ENCODE measurements around the gene IL32.
"Not testable (repeated sequence)": the region's sequence is repeated elsewhere in the genome, so short reads cannot be mapped to it uniquely, and the experiment has no call there.

The IL32 gene

DNA sequence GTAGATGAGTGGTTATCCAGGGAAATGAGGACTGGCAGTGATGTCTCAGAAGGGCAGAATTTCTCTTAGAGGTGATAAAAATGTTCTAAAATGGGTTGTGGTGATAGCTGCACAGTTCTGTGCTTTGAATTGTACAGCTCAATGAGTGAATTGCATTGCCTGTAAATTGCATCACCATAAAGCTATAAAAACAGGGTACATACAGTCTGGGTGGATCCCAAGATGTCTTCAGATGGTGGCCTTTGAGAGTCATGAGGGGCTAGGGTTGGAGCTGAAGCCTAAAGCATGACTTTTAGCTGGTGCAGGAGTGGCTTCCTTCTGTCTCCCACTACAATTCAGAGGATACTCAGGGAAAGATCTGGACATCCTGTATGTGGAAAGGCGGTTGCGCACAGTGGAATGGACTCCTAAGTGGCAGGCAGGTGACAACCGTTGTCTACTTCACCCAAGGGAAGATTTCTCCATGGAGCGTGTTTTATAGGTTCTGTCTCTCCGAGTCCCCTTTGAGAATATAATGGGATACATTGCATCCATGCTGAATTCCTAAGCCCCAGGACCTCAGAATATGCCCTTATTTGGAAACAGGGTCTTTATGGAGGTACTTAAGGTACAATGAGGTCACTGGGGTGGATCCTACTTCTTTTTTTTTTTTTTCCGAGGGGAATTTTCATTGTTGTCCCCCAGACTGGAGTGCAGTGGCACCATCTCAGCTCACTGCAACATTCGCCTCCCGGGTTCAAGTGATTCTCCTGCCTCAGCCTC is 1.6 kb upstream of the IL32 start:
- no peaks in the 10 kb centered on the region for H4K20me1 ChIP-seq (ENCODE audit: insufficient read depth, low read length)
- no peak overlapping the region for H3K27ac ChIP-seq (ENCODE audit: low read length)
- no peaks in the 10 kb centered on the region for H3F3A ChIP-seq (ENCODE audit: insufficient read depth, low read length)
- no peaks in the 10 kb centered on the region for H3K36me3 ChIP-seq (replicated peaks; ENCODE audit: insufficient read depth, low read length)
- peaks cover 65% of the 10 kb centered on the region for H3K27me3 ChIP-seq (replicated peaks; ENCODE audit: insufficient read depth, low read length)
- H3K9me2 ChIP-seq (replicated peaks; ENCODE audit: insufficient read depth, low read length), result no peaks in the 10 kb centered on the region
- H3K9ac ChIP-seq (ENCODE audit: low read length), result no peak overlapping the region
- H3K4me3 ChIP-seq (ENCODE audit: low read length), result no peak overlapping the region
- H2AFZ ChIP-seq (ENCODE audit: low read length), result no peak overlapping the region
- TF ChIP-seq EZH2 (optimal IDR thresholded peaks at IDR 0.05; ENCODE audit: low read depth, low read length), result no peak
- TF ChIP-seq EZH2phosphoT487 (IDR thresholded peaks at IDR 0.05; ENCODE audit: low read length), result no peak
- TF ChIP-seq, protein P1, sequence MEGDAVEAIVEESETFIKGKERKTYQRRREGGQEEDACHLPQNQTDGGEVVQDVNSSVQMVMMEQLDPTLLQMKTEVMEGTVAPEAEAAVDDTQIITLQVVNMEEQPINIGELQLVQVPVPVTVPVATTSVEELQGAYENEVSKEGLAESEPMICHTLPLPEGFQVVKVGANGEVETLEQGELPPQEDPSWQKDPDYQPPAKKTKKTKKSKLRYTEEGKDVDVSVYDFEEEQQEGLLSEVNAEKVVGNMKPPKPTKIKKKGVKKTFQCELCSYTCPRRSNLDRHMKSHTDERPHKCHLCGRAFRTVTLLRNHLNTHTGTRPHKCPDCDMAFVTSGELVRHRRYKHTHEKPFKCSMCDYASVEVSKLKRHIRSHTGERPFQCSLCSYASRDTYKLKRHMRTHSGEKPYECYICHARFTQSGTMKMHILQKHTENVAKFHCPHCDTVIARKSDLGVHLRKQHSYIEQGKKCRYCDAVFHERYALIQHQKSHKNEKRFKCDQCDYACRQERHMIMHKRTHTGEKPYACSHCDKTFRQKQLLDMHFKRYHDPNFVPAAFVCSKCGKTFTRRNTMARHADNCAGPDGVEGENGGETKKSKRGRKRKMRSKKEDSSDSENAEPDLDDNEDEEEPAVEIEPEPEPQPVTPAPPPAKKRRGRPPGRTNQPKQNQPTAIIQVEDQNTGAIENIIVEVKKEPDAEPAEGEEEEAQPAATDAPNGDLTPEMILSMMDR (IDR thresholded peaks at IDR 0.05; ENCODE audit: low read length), result no peak
- H3K4me1 ChIP-seq (ENCODE audit: low read length), result peaks cover 12% of the 10 kb centered on the region; the same call in 1 of the 2 replicates
- DNase-seq, result no peak
- no peaks in the 10 kb centered on the region for H3K9me3 ChIP-seq (replicated peaks; ENCODE audit: insufficient read depth, low read length)
- H3K79me2 ChIP-seq (ENCODE audit: low read length), result no peaks in the 10 kb centered on the region
- no peak overlapping the region for H3K4me2 ChIP-seq (ENCODE audit: low read depth, low read length)

DNA sequence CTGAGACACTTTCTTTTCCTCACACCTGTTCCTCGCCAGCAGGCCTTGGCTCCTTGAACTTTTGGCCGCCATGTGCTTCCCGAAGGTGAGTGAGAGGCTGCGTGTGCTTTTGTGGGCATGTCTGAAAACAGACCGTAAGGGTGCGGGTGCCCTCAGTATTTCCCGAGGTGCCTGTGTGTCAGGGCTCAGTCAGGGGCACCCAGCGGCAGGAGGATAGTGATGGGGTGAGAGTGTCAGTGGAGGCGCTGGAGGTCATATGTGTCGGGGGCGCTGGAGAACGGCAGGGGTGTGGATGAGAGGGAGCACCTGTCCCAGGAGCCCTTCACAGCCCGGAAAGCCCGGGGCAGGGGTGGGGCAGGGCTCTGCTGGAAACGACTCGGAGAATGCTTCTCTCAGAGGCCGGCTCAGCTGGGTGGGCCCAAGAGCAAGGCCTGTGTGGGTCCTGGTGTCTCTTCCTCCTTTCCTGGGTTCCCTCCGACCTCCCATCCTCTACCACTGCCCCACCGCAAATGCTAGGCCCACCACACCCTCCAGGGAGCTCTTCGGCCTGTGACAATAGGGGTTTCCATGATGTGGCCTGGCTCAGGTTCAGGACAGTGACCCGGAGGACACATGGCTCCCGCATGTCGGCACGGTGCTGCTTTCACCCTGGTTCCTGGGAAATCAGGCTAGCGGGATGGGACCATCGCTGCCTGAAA is 451 bp downstream of the IL32 start:
- H3K4me1 ChIP-seq (ENCODE audit: low read length), result peaks cover 9% of the 10 kb centered on the region; the same call in 1 of the 2 replicates
- no peaks in the 10 kb centered on the region for H3K9me2 ChIP-seq (replicated peaks; ENCODE audit: insufficient read depth, low read length)
- H3K4me3 ChIP-seq (ENCODE audit: low read length), result no peak overlapping the region
- no peak for TF ChIP-seq EZH2phosphoT487 (IDR thresholded peaks at IDR 0.05; ENCODE audit: low read length)
- H4K20me1 ChIP-seq (ENCODE audit: insufficient read depth, low read length), result no peaks in the 10 kb centered on the region
- H3F3A ChIP-seq (ENCODE audit: insufficient read depth, low read length), result no peaks in the 10 kb centered on the region
- no peaks in the 10 kb centered on the region for H3K36me3 ChIP-seq (replicated peaks; ENCODE audit: insufficient read depth, low read length)
- no peak overlapping the region for H3K9ac ChIP-seq (ENCODE audit: low read length)
- no peak overlapping the region; the same call in 1 of the 2 replicates for H3K4me2 ChIP-seq (ENCODE audit: low read depth, low read length)
- H3K79me2 ChIP-seq (ENCODE audit: low read length), result no peaks in the 10 kb centered on the region
- no peak overlapping the region; the same call in 1 of the 2 replicates for H2AFZ ChIP-seq (ENCODE audit: low read length)
- H3K9me3 ChIP-seq (replicated peaks; ENCODE audit: insufficient read depth, low read length), result no peaks in the 10 kb centered on the region
- H3K27ac ChIP-seq (ENCODE audit: low read length), result no peak overlapping the region
- no peak for DNase-seq
- peaks cover 54% of the 10 kb centered on the region for H3K27me3 ChIP-seq (replicated peaks; ENCODE audit: insufficient read depth, low read length)

DNA sequence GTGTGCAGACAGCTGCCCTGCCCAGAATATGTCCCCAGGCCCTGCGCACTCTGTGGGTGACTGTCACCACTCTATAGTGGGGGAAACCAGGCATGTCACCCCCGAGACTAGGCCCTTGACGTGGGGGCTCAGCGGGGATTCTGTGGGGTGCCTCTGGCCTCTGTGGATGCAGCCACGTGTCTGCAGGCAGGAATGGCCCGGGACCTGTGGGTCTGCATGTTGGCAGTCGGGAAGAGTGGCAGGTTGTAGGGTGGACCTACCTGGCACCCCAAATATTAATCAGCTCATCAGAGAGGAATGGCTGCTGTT is 954 bp downstream of the IL32 start:
- no peak for DNase-seq
- no peak overlapping the region for H3K27ac ChIP-seq (ENCODE audit: low read length)
- peaks cover 52% of the 10 kb centered on the region for H3K27me3 ChIP-seq (replicated peaks; ENCODE audit: insufficient read depth, low read length)
- H3K9ac ChIP-seq (ENCODE audit: low read length), result no peak overlapping the region
- H2AFZ ChIP-seq (ENCODE audit: low read length), result no peak overlapping the region
- no peak overlapping the region for H3K4me3 ChIP-seq (ENCODE audit: low read length)
- peaks cover 9% of the 10 kb centered on the region; the same call in 1 of the 2 replicates for H3K4me1 ChIP-seq (ENCODE audit: low read length)
- no peaks in the 10 kb centered on the region for H3F3A ChIP-seq (ENCODE audit: insufficient read depth, low read length)
- H4K20me1 ChIP-seq (ENCODE audit: insufficient read depth, low read length), result no peaks in the 10 kb centered on the region
- no peaks in the 10 kb centered on the region for H3K36me3 ChIP-seq (replicated peaks; ENCODE audit: insufficient read depth, low read length)
- no peaks in the 10 kb centered on the region for H3K79me2 ChIP-seq (ENCODE audit: low read length)
- no peak overlapping the region for H3K4me2 ChIP-seq (ENCODE audit: low read depth, low read length)
- H3K9me3 ChIP-seq (replicated peaks; ENCODE audit: insufficient read depth, low read length), result no peaks in the 10 kb centered on the region
- no peaks in the 10 kb centered on the region for H3K9me2 ChIP-seq (replicated peaks; ENCODE audit: insufficient read depth, low read length)
- TF ChIP-seq EZH2phosphoT487 (IDR thresholded peaks at IDR 0.05; ENCODE audit: low read length), result no peak

DNA sequence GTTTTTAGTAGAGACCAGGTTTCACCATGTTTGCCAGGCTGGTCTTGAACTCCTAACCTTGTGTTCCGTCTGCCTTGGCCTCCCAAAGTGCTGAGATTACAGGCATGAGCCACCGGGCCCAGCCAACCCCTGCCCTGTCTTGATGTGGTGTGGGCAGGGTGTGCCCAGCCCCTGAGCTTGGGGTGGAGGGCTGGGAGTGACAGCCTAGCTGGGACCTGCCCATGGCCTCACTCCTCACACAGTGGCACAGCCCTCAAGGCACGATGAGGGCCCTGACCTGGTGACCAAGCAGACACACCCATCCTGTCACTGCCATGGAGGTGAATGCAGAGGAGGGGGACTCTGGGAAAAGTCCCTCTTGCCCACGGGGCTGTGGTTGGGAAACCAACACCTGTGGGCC is 3.0 kb downstream of the IL32 start:
- H3K9ac ChIP-seq (ENCODE audit: low read length), result no peak overlapping the region
- H3K4me2 ChIP-seq (ENCODE audit: low read depth, low read length), result no peak overlapping the region

DNA sequence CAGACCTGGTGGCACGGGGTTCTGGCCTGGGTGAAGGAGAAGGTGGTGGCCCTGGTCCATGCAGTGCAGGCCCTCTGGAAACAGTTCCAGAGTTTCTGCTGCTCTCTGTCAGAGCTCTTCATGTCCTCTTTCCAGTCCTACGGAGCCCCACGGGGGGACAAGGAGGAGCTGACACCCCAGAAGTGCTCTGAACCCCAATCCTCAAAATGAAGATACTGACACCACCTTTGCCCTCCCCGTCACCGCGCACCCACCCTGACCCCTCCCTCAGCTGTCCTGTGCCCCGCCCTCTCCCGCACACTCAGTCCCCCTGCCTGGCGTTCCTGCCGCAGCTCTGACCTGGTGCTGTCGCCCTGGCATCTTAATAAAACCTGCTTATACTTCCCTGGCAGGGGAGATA is 3.7 kb downstream of the IL32 start:
- not testable (repeated sequence) for H3K9me3 ChIP-seq (replicated peaks; ENCODE audit: insufficient read depth, low read length); H3K9me2 ChIP-seq (replicated peaks; ENCODE audit: insufficient read depth, low read length); H3K4me2 ChIP-seq (ENCODE audit: low read depth, low read length); H3K9ac ChIP-seq (ENCODE audit: low read length); H4K20me1 ChIP-seq (ENCODE audit: insufficient read depth, low read length); H3K27ac ChIP-seq (ENCODE audit: low read length); H2AFZ ChIP-seq (ENCODE audit: low read length); H3K36me3 ChIP-seq (replicated peaks; ENCODE audit: insufficient read depth, low read length); H3K79me2 ChIP-seq (ENCODE audit: low read length); DNase-seq; H3F3A ChIP-seq (ENCODE audit: insufficient read depth, low read length); H3K4me1 ChIP-seq (ENCODE audit: low read length); H3K4me3 ChIP-seq (ENCODE audit: low read length)
- H3K27me3 ChIP-seq (replicated peaks; ENCODE audit: insufficient read depth, low read length), result peaks cover 25% of the 10 kb centered on the region

More for the DNA sequence above, 3.0 kb downstream of the IL32 start:
- H3K27ac ChIP-seq (ENCODE audit: low read length), result no peak overlapping the region
- H3K4me1 ChIP-seq (ENCODE audit: low read length), result peaks cover 9% of the 10 kb centered on the region; the same call in 1 of the 2 replicates
- no peak for DNase-seq
- H3K4me3 ChIP-seq (ENCODE audit: low read length), result no peak overlapping the region
- no peaks in the 10 kb centered on the region for H4K20me1 ChIP-seq (ENCODE audit: insufficient read depth, low read length)
- TF ChIP-seq, protein P1 (IDR thresholded peaks at IDR 0.05; ENCODE audit: low read length), result no peak
- TF ChIP-seq EZH2 (optimal IDR thresholded peaks at IDR 0.05; ENCODE audit: low read depth, low read length) (no peak), EZH2phosphoT487 (IDR thresholded peaks at IDR 0.05; ENCODE audit: low read length) (no peak)
- peaks cover 31% of the 10 kb centered on the region for H3K27me3 ChIP-seq (replicated peaks; ENCODE audit: insufficient read depth, low read length)
- H3K9me3 ChIP-seq (replicated peaks; ENCODE audit: insufficient read depth, low read length), result no peaks in the 10 kb centered on the region
- H3K9me2 ChIP-seq (replicated peaks; ENCODE audit: insufficient read depth, low read length), result no peaks in the 10 kb centered on the region
- no peaks in the 10 kb centered on the region for H3F3A ChIP-seq (ENCODE audit: insufficient read depth, low read length)
- H3K36me3 ChIP-seq (replicated peaks; ENCODE audit: insufficient read depth, low read length), result no peaks in the 10 kb centered on the region
- H3K79me2 ChIP-seq (ENCODE audit: low read length), result no peaks in the 10 kb centered on the region
- H2AFZ ChIP-seq (ENCODE audit: low read length), result no peak overlapping the region
